ENCODE results near the gene COL18A1. TPM values are rescaled to one million over a fixed set of nuclear protein-coding genes. Genes with fewer than 3 reads are reported as not detected.

The COL18A1 gene
- polyA plus RNA-seq, 1 experiment: 25.3 TPM

DNA sequence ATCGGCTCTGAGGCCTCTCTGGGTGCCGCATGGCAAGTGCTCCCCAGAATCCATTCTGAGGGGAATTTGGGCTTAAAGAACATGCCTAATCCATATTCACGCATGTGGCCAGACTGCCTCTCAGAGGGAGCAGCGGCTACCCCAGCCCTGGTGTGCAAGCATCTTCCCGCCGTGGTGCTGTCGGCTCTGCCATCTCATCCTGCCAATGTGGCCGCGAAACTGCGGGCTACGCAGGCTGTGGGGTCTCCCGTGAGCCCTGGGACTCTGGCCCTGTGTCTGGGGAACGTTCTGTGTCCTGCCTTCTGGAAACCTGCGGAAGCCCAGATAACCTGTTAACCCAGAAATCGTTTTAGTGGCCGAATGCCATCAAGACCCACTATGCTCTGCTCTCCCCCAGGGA lies 76.6 kb downstream of the COL18A1 start:
- TF ChIP-seq CTCF (IDR thresholded peaks at IDR 0.05; ENCODE audit: low read depth, low read length): no peak
- Histone ChIP-seq H3K4me3 (ENCODE audit: low read depth, low read length) (no peak overlapping the region), H3K27ac (ENCODE audit: low read depth, low read length) (no peak overlapping the region), H3K27me3 (ENCODE audit: control insufficient read depth, insufficient read depth, low read length) (no peaks in the 10 kb centered on the region), H3K9me3 (ENCODE audit: control insufficient read depth, insufficient read depth, low read length) (peaks cover 6% of the 10 kb centered on the region; the same call in 1 of the 2 replicates)
- DNase-seq (ENCODE audit: low read depth, low spot score): no peak
- ChIA-PET CTCF (no interaction called here), POLR2A (no interaction called here)

- H3K9me3 ChIP-seq (ENCODE audit: control insufficient read depth, insufficient read depth, low read length): peaks cover 6% of the 10 kb centered on the region; the same call in 1 of the 2 replicates
- no peak for TF ChIP-seq CTCF (IDR thresholded peaks at IDR 0.05; ENCODE audit: low read depth, low read length)
- no peak overlapping the region for H3K27ac ChIP-seq (ENCODE audit: low read depth, low read length)
- DNase-seq (ENCODE audit: low read depth, low spot score): no peak
- no peaks in the 10 kb centered on the region for H3K27me3 ChIP-seq (ENCODE audit: control insufficient read depth, insufficient read depth, low read length)
- CTCF ChIA-PET: no interaction called here
- H3K4me3 ChIP-seq (ENCODE audit: low read depth, low read length): no peak overlapping the region
- POLR2A ChIA-PET: no interaction called here
Observed at GRCh38 chr21:45481977-45482898, 77.3 kb downstream of the COL18A1 start.

DNA sequence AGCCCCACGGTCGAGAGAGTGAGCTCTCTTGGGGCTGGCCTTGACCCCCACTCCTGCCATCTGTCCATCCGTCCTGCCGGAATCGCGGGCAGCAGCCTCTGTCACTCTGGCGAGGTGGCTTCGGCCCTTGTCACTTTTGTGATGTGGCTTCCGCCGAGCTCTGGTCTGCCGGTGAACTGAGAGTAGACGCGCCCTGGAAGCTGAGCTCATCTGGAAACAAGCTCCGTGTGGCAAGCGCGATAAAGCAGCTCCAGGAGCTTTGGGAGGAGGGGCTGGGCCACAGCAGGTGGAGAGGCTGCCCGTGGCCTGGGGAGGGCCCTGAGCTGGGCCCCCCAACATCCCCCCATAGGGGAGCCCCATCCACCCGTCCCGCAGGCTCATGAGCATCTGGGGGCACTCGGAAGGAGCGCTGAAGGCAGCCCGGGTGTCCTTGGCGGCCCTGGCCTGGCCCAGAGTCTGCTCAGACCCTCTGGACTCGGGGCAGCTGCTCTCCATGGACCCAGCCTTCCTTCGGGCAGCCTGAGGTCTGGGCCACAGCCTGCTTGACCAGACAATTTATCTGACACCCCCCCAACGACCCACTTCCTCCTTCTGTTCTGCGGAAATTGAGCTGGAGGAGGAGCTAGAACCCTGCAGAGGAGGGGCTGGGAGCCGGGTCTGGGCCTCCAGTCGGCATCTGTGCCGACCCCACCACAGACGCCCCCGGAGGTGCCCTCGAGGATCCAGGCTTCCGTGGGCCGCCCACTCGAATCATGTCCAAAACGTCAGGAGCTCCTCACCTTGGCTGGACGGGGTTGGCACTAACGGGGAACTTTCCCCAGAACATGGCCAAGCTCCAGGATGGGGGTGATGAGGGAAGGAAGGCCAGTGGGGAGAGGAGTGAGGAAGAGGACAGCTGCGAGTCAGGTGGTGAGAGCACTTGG lies 78.2 kb downstream of the COL18A1 start:
- CTCF ChIA-PET: interaction anchor here (0.5 kb wide), 1 partner anchor 73 kb away, joined by 3 read pairs; no protein-coding TSS in a partner anchor
- POLR2A ChIA-PET: no interaction called here
- no peak for DNase-seq (ENCODE audit: low read depth, low spot score)

GRCh38 chr21:45484318-45484717 lies 79.4 kb downstream of the COL18A1 start:
- Histone ChIP-seq H3K27ac (ENCODE audit: low read depth, low read length) (no peak overlapping the region), H3K27me3 (ENCODE audit: control insufficient read depth, insufficient read depth, low read length) (no peaks in the 10 kb centered on the region), H3K4me3 (ENCODE audit: low read depth, low read length) (no peak overlapping the region), H3K9me3 (ENCODE audit: control insufficient read depth, insufficient read depth, low read length) (peaks cover 3% of the 10 kb centered on the region; the same call in 1 of the 2 replicates)
- ChIA-PET POLR2A (no interaction called here), CTCF (no interaction called here)
- no peak for TF ChIP-seq CTCF (IDR thresholded peaks at IDR 0.05; ENCODE audit: low read depth, low read length)
- no peak for DNase-seq (ENCODE audit: low read depth, low spot score)

More for the DNA sequence above, 78.2 kb downstream of the COL18A1 start:
- no peak overlapping the region for H3K27ac ChIP-seq (ENCODE audit: low read depth, low read length)
- no peak overlapping the region for H3K4me3 ChIP-seq (ENCODE audit: low read depth, low read length)
- no peak for TF ChIP-seq CTCF (IDR thresholded peaks at IDR 0.05; ENCODE audit: low read depth, low read length)
- H3K27me3 ChIP-seq (ENCODE audit: control insufficient read depth, insufficient read depth, low read length): no peaks in the 10 kb centered on the region
- peaks cover 6% of the 10 kb centered on the region; the same call in 1 of the 2 replicates for H3K9me3 ChIP-seq (ENCODE audit: control insufficient read depth, insufficient read depth, low read length)
